T-helper 2 cell treated with Interferon-gamma antibody and Interleukin-4, amounts not matched to agents 5 μg/mL and 100 μg/mL, for 36 hours (primary cell): ENCODE data around the gene NCBP2.
"Not testable (repeated sequence)": the region's sequence is repeated elsewhere in the genome, so short reads cannot be mapped to it uniquely, and the experiment has no call there.

ENCODE experiments used
- DNase-seq: peaks from one replicate; pipeline ENCODE4 v3.0.0; 2021; ENCODE audit warnings: low spot score
- H3K27ac Mint-ChIP-seq: one replicate; pipeline ENCODE4 v1.8.0; 2021; ENCODE audit warnings: mild to moderate bottlenecking, mixed read lengths
- H3K27me3 Mint-ChIP-seq: one replicate; pipeline ENCODE4 v1.8.0; 2021; ENCODE audit warnings: low read depth, mixed read lengths
- H3K36me3 Mint-ChIP-seq: one replicate; pipeline ENCODE4 v1.8.0; 2021; ENCODE audit warnings: low read depth, mixed read lengths
- H3K4me1 Mint-ChIP-seq: one replicate; pipeline ENCODE4 v1.8.0; 2021; ENCODE audit warnings: low read depth, mixed read lengths
- H3K4me3 Mint-ChIP-seq: one replicate; pipeline ENCODE4 v1.8.0; 2022; ENCODE audit warnings: mild to moderate bottlenecking, moderate library complexity, mixed read lengths
- H3K9me3 Mint-ChIP-seq: one replicate; pipeline ENCODE4 v1.8.0; 2021; ENCODE audit warnings: mixed read lengths

The NCBP2 gene

GRCh38 chr3:196962930-196963630, 20.8 kb upstream of the NCBP2 start:
- Mint-ChIP-seq H3K27ac (no peak overlapping the region), H3K9me3 (no peaks in the 10 kb centered on the region)
- DNase-seq, result no peak

DNA sequence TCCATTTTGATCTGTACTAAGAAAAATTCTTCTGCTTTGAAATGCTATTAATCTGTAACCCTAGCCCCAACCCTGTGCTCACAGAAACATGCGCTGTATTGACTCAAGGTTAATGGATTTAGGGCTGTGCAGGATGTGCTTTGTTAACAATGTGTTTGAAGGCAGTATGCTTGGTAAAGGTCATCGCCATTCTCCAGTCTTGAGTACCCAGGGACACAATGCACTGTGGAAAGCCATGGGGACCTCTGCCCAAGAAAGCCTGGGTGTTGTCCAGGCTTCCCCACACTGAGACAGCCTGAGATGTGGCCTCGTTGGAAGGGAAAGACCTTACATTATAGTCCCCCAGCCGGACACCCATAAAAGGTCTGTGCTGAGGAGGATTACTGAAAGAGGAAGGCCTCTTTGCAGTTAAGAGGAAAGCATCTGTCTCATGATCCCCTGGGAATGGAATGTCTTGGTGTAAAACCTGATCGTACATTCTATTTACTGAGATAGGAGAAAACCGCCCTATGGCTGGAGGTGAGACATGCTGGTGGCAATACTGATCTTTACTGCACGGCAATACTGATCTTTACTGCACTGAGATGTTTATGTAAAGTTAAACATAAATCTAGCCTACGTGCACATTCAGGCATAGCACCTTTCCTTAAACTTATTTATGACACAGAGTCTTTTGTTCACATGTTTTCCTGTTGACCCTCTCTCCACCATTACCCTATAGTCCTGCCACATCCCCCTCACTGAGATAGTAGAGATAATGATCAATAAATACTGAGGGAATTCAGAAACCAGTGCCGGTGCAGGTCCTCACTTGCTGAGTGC, 20.0 kb upstream of the NCBP2 start:
- no peaks in the 10 kb centered on the region for H3K9me3 Mint-ChIP-seq
- no peaks in the 10 kb centered on the region for H3K4me1 Mint-ChIP-seq
- no peak overlapping the region for H3K27ac Mint-ChIP-seq
- H3K27me3 Mint-ChIP-seq, result no peaks in the 10 kb centered on the region
- DNase-seq, result no peak
- no peak overlapping the region for H3K4me3 Mint-ChIP-seq
- H3K36me3 Mint-ChIP-seq, result peaks cover 12% of the 10 kb centered on the region

More at GRCh38 chr3:196962930-196963630, 20.8 kb upstream of the NCBP2 start:
- Mint-ChIP-seq H3K27me3 (no peaks in the 10 kb centered on the region), H3K4me3 (no peak overlapping the region), H3K36me3 (peaks cover 16% of the 10 kb centered on the region), H3K4me1 (peaks cover 5% of the 10 kb centered on the region)

GRCh38 chr3:196954832-196955231, 12.5 kb upstream of the NCBP2 start:
- Mint-ChIP-seq H3K4me1 (no peaks in the 10 kb centered on the region), H3K36me3 (no peaks in the 10 kb centered on the region), H3K4me3 (no peak overlapping the region), H3K9me3 (no peaks in the 10 kb centered on the region), H3K27me3 (peaks cover 4% of the 10 kb centered on the region), H3K27ac (no peak overlapping the region)
- no peak for DNase-seq

GRCh38 chr3:196951371-196951770, 9.0 kb upstream of the NCBP2 start:
- Mint-ChIP-seq H3K27me3 (peaks cover 2% of the 10 kb centered on the region), H3K4me1 (no peaks in the 10 kb centered on the region), H3K9me3 (no peaks in the 10 kb centered on the region), H3K4me3 (no peak overlapping the region), H3K27ac (no peak overlapping the region), H3K36me3 (no peaks in the 10 kb centered on the region)
- no peak for DNase-seq

- Mint-ChIP-seq H3K4me1 (no peaks in the 10 kb centered on the region), H3K36me3 (peaks cover 2% of the 10 kb centered on the region), H3K27ac (no peak overlapping the region), H3K4me3 (no peak overlapping the region), H3K27me3 (peaks cover 2% of the 10 kb centered on the region), H3K9me3 (no peaks in the 10 kb centered on the region)
- no peak for DNase-seq
Measured at GRCh38 chr3:196949750-196950149, 7.4 kb upstream of the NCBP2 start.

DNA sequence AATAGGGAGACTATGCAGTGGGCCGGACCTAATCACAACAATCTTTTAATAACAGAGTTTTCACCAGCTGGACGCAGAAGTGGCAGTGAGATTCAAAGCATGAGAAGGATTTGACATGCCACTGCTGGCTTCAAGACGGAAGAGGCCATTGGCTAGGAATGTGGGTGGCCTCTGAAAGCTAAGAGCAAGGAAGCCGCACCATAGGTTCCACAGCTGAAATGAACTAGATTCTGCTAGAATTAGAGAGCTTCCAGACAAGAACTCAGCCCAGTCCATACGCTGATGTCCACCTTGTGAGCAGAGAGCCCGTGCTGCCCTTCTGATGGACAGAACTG, 6.9 kb upstream of the NCBP2 start:
- H3K9me3 Mint-ChIP-seq, result no peaks in the 10 kb centered on the region
- H3K27ac Mint-ChIP-seq, result no peak overlapping the region
- H3K36me3 Mint-ChIP-seq, result peaks cover 2% of the 10 kb centered on the region
- no peak overlapping the region for H3K4me3 Mint-ChIP-seq
- H3K4me1 Mint-ChIP-seq, result no peaks in the 10 kb centered on the region
- no peaks in the 10 kb centered on the region for H3K27me3 Mint-ChIP-seq
- no peak for DNase-seq

GRCh38 chr3:196948442-196949284, 6.3 kb upstream of the NCBP2 start:
- H3K4me3 Mint-ChIP-seq, result no peak overlapping the region
- DNase-seq, result no peak

GRCh38 chr3:196947860-196948441, 5.6 kb upstream of the NCBP2 start:
- Mint-ChIP-seq H3K27ac (no peak overlapping the region), H3K27me3 (no peaks in the 10 kb centered on the region)

More at GRCh38 chr3:196948442-196949284, 6.3 kb upstream of the NCBP2 start:
- Mint-ChIP-seq H3K4me1 (peaks cover 5% of the 10 kb centered on the region), H3K27me3 (no peaks in the 10 kb centered on the region), H3K9me3 (no peaks in the 10 kb centered on the region), H3K27ac (no peak overlapping the region), H3K36me3 (peaks cover 4% of the 10 kb centered on the region)

DNA sequence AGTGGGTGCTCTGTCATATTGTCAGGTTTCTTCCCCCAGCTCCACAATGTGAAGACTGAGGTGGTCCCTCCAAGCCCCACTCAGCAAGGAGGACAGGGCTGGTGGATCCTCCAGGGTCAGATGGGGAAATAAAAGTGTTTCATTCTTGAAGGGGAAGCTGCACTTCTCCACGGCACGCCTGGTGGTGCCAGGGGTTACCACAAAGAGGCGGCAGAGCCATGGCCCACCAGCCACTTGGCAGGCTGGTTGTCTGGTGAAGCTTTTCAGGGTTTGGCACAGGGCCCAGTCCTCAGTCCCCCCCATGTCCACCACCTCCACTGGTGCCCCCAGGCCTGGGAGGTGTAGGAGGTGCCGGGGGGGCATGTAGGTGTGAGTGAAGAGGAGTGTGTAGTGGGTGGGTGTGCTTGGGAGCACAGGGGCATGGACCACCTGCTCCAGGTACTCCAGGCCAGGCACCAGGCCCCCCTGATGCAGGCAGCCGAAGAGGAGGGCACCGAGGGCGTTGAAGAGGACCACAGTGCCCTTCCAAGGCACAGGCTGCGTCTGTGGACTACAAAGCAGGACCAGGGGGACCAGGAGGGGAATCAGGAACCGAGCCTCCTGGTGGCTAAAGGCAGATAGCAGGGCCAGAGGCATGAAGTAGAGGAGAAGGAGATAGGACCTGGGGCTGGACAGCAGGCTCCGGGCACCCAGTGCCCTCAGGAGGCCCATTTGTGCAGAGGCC, 5.0 kb upstream of the NCBP2 start:
- H3K27me3 Mint-ChIP-seq, result peaks cover 2% of the 10 kb centered on the region
- H3K4me1 Mint-ChIP-seq, result peaks cover 13% of the 10 kb centered on the region
- H3K9me3 Mint-ChIP-seq, result no peaks in the 10 kb centered on the region
- H3K27ac Mint-ChIP-seq, result no peak overlapping the region
- peaks cover 12% of the 10 kb centered on the region for H3K36me3 Mint-ChIP-seq
- DNase-seq, result no peak
- H3K4me3 Mint-ChIP-seq, result no peak overlapping the region

More at GRCh38 chr3:196947860-196948441, 5.6 kb upstream of the NCBP2 start:
- H3K4me3 Mint-ChIP-seq, result no peak overlapping the region
- peaks cover 12% of the 10 kb centered on the region for H3K4me1 Mint-ChIP-seq
- peaks cover 10% of the 10 kb centered on the region for H3K36me3 Mint-ChIP-seq
- H3K9me3 Mint-ChIP-seq, result no peaks in the 10 kb centered on the region
- DNase-seq, result no peak

DNA sequence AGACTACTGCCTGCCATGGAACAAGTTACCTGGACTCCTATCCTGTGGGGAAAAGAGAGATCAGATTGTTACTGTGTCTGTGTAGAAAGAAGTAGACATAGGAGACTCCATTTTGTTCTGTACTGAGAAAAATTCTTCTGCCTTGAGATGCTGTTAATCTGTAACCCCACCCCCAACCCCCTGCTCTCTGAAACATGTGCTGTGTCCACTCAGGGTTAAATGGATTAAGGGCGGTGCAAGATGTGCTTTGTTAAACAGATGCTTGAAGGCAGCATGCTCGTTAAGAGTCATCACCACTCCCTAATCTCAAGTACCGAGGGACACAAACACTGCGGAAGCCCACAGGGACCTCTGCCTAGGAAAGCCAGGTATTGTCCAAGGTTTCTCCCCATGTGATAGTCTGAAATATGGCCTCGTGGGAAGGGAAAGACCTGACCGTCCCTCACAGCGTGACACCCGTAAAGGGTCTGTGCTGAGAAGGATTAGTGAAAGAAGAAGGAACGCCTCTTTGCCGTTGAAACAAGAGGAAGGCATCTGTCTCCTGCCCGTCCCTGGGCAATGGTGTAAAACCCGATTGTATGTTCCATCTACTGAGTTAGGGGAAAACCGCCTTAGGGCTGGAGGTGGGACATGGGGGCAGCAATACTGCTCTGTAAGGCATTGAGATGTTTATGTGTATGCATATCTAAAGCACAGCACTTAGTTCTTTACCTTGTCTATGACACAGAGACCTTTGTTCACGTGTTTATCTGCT, 1.9 kb upstream of the NCBP2 start:
- not testable (repeated sequence) for DNase-seq, H3K27me3 Mint-ChIP-seq, H3K9me3 Mint-ChIP-seq
- Mint-ChIP-seq H3K4me3 (peak overlapping the region; percentile 99), H3K27ac (peak overlapping the region; percentile 73), H3K4me1 (peaks cover 30% of the 10 kb centered on the region), H3K36me3 (peaks cover 26% of the 10 kb centered on the region)

- H3K27me3 Mint-ChIP-seq, result peaks cover 4% of the 10 kb centered on the region
- H3K36me3 Mint-ChIP-seq, result peaks cover 38% of the 10 kb centered on the region
- H3K4me1 Mint-ChIP-seq, result peaks cover 30% of the 10 kb centered on the region
- H3K27ac Mint-ChIP-seq, result peak overlapping the region; percentile 78
- no peaks in the 10 kb centered on the region for H3K9me3 Mint-ChIP-seq
- no peak for DNase-seq
- H3K4me3 Mint-ChIP-seq, result peak overlapping the region; percentile 99
Measured at GRCh38 chr3:196942915-196943277, 568 bp upstream of the NCBP2 start.

GRCh38 chr3:196941729-196942225, 551 bp downstream of the NCBP2 start:
- Mint-ChIP-seq H3K4me3 (peak overlapping the region; percentile 99), H3K27me3 (peaks cover 4% of the 10 kb centered on the region), H3K4me1 (peaks cover 30% of the 10 kb centered on the region), H3K36me3 (peaks cover 50% of the 10 kb centered on the region), H3K27ac (peak overlapping the region; percentile 93), H3K9me3 (no peaks in the 10 kb centered on the region)
- DNase-seq, result peak; percentile 68
